ENCODE results near the gene ADRB2.

DNA sequence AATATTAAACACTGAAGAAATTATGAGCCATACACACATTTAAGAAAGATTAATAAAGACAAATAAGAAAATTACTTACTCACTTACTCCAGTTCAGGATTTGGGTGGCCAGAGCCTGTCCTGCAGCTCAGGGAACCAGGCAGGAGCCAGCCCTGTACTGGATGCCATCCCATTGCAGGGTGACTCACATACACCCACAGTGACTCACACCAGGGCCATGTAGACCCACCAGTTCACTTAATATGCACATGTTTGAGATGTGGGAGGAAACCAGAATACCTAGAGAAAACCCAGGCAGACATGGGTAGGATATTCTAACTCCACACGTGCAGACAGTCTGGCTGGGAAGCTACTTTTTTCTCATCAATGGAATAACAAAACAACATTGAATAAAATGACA is 49.6 kb upstream of the ADRB2 start:
- no peak for TF ChIP-seq CTCF (conservative IDR thresholded peaks at IDR 0.05)
- TF ChIP-seq EZH2 (IDR thresholded peaks at IDR 0.05; ENCODE audit: low read depth), result no peak
